Skin epidermis (tissue), 12 donors: Measurements from ENCODE around the gene SOX11.

Experiments used
- H3K27ac ChIP-seq, 21 experiments: fragments of 200-600 bp; sonication (generic) in 11 of 21; one replicate each; pipeline ENCODE4 v1.5.0; 2020; ENCODE audit warnings: mild to moderate bottlenecking in 3 of 21, inconsistent platforms in 2 of 21, moderate library complexity in 2 of 21
- H3K4me3 ChIP-seq, 7 experiments: fragments of 200-600 bp; sonication (generic) in 2 of 7; one replicate each; pipeline ENCODE4 v1.5.0; 2020; ENCODE audit warnings: inconsistent platforms in 2 of 7, mild to moderate bottlenecking in 2 of 7, moderate library complexity in 1 of 7

The SOX11 gene

GRCh38 chr2:5690718-5691220 lies 1.4 kb upstream of the SOX11 start:
- H3K27ac ChIP-seq, result peak overlapping the region in 1 of 21 experiments; percentile 70

GRCh38 chr2:5691221-5691984 lies 781 bp upstream of the SOX11 start:
- Histone ChIP-seq H3K4me3 (peak overlapping the region in 3 of 7 experiments; percentile 21 to 44 (median 29)), H3K27ac (peak overlapping the region in 1 of 21 experiments; percentile 70)

More at GRCh38 chr2:5690718-5691220, 1.4 kb upstream of the SOX11 start:
- peak overlapping the region in 2 of 7 experiments; percentile 20 to 44 for H3K4me3 ChIP-seq

GRCh38 chr2:5692561-5693286 lies 540 bp downstream of the SOX11 start:
- peak overlapping the region in 1 of 21 experiments; percentile 23 for H3K27ac ChIP-seq
- H3K4me3 ChIP-seq, result peak overlapping the region in 3 of 7 experiments; percentile 12 to 44 (median 29)

DNA sequence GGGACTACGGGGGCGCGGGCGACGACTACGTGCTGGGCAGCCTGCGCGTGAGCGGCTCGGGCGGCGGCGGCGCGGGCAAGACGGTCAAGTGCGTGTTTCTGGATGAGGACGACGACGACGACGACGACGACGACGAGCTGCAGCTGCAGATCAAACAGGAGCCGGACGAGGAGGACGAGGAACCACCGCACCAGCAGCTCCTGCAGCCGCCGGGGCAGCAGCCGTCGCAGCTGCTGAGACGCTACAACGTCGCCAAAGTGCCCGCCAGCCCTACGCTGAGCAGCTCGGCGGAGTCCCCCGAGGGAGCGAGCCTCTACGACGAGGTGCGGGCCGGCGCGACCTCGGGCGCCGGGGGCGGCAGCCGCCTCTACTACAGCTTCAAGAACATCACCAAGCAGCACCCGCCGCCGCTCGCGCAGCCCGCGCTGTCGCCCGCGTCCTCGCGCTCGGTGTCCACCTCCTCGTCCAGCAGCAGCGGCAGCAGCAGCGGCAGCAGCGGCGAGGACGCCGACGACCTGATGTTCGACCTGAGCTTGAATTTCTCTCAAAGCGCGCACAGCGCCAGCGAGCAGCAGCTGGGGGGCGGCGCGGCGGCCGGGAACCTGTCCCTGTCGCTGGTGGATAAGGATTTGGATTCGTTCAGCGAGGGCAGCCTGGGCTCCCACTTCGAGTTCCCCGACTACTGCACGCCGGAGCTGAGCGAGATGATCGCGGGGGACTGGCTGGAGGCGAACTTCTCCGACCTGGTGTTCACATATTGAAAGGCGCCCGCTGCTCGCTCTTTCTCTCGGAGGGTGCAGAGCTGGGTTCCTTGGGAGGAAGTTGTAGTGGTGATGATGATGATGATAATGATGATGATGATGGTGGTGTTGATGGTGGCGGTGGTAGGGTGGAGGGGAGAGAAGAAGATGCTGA lies 1.4 kb downstream of the SOX11 start:
- Histone ChIP-seq H3K27ac (peak overlapping the region in 1 of 21 experiments; percentile 23), H3K4me3 (peak overlapping the region in 4 of 7 experiments; percentile 2 to 44 (median 20))

DNA sequence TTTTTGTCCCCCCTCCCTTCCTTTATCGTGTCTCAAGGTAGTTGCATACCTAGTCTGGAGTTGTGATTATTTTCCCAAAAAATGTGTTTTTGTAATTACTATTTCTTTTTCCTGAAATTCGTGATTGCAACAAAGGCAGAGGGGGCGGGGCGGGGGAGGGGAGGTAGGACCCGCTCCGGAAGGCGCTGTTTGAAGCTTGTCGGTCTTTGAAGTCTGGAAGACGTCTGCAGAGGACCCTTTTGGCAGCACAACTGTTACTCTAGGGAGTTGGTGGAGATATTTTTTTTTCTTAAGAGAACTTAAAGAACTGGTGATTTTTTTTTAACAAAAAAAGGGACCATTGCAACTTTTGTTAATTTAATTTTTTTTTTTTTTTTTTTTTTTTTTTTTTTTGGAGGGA lies 2.1 kb downstream of the SOX11 start:
- H3K27ac ChIP-seq, result no peak overlapping the region
- H3K4me3 ChIP-seq, result peak overlapping the region in 2 of 7 experiments; percentile 29 to 44

- peak overlapping the region in 2 of 21 experiments; percentile 31 to 60 for H3K27ac ChIP-seq
These were observed 3.6 kb downstream of the SOX11 start for GRCh38 chr2:5695654-5696403.

DNA sequence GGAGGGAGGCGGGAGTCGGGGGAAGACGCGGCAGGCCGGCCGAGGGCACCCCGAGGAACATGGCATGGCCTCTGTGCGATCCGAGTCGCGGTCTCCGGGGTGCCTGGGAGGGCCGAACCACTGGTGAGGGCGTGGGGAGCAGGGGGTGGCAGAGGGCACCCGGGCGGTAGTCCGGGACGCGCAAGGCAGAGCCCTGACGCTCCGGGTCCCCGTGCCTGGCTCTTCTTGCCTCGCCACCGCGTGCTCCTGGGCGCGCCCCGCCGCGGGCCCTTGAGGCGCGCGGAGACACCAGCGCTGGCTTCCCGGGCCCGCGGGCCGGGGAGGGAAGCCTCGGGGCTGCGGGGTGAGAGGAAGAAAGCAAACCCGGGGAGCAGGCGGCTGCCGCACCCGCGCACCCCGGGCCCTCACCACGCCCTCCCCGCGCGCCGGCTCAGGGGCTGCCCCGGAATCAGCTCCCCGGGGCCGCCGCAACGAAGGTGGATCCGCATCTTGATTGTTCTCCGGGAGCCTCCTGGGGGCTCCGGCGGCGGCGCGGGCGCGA lies 4.3 kb downstream of the SOX11 start:
- Histone ChIP-seq H3K27ac (peak overlapping the region in 2 of 21 experiments; percentile 31 to 60), H3K4me3 (peak overlapping the region in 6 of 7 experiments; percentile 2 to 46 (median 22))

More at GRCh38 chr2:5695654-5696403, 3.6 kb downstream of the SOX11 start:
- peak overlapping the region in 5 of 7 experiments; percentile 4 to 46 (median 32) for H3K4me3 ChIP-seq

DNA sequence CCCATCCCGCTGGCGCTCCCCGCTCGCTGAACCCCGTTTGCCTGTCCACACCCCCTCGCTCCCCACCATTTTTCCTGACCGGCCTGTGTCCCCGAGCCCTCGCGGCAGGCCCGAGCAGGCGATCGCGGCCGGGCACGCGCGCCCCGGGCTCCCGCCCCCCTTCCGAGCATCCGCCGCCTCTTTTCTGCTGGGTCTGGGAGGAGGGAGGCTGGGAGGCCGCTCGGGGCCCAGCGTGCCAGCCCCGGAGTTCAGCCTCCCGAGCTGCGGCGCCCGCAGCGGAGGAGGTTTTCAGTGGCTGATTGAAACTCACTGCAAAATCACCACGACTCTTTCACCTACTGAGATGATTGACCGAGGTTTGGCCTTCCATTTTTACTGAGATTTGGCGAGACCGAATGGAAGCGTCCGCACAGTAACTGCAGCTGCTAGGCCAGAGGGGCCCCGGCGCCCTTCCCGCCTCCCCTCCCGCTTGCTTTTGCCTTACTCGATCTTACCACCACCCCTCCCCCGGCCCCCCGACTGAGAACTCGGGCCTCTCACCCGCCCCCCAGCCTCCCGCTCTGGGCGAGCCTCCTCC lies 4.8 kb downstream of the SOX11 start:
- peak overlapping the region in 6 of 7 experiments; percentile 2 to 46 (median 22) for H3K4me3 ChIP-seq

GRCh38 chr2:5697562-5697961 lies 5.4 kb downstream of the SOX11 start:
- Histone ChIP-seq H3K27ac (no peak overlapping the region), H3K4me3 (peak overlapping the region in 1 of 7 experiments; percentile 46)

More for the DNA sequence above, 4.8 kb downstream of the SOX11 start:
- peak overlapping the region in 2 of 21 experiments; percentile 31 to 60 for H3K27ac ChIP-seq

DNA sequence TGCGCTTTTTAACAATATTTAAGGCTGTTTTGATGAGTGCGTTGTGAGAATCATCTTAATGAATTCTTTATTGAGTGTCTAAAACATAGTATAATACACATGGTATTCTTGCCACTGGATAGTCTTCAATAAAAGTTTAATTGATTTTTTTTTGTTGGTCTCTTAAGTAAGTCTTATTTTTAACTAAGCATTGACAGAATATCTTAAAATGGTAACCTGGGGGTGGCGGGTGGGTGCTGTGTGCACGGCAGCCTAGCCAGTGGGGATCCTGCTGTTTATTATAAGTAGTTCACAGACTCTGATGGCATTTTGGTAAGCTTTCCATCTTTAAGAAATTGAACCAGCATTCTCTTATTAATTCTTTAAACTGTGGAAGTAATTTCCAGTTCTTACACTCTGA lies 6.0 kb downstream of the SOX11 start:
- Histone ChIP-seq H3K4me3 (no peak overlapping the region), H3K27ac (no peak overlapping the region)

GRCh38 chr2:5699963-5700362 lies 7.8 kb downstream of the SOX11 start:
- no peak overlapping the region for H3K27ac ChIP-seq
- H3K4me3 ChIP-seq, result no peak overlapping the region

DNA sequence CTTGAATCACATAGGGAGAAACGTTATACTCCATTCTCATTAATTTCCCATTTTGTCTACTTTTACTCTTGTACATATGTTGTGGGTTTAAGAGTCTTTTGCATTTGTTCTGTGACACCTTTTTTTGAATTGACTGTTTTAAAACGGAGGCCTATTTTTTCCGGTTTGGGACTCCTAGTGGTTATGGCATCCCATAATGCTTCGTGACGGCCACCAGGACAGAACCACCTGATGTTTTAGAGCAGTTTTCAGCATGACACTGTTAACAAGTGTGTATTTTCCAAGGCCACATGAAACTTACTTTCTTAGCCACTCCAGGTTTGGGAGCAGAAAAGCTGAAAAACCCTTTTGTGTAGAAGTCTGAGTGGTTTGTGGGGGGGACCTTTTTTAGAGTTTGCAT lies 8.4 kb downstream of the SOX11 start:
- H3K27ac ChIP-seq, result no peak overlapping the region
- H3K4me3 ChIP-seq, result no peak overlapping the region

DNA sequence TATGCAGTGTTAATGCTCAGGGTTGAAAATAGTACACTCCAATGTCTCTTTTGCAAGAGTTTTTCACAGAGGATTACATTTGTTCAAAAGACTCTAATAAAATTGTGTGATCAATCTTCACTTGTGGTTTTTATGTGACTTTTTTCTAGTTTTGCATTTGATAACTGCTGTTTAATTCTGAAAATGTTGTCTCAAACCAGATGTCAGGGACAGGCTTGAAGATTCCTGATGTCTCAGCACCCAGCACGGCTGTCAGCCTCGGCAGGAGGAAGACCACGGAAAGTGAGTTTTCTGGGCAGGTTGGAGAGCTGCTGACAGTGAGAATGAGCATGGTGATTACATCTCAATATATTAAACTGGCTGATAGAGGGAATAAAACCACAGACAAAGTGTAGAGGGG lies 9.1 kb downstream of the SOX11 start:
- no peak overlapping the region for H3K4me3 ChIP-seq
- no peak overlapping the region for H3K27ac ChIP-seq

- Histone ChIP-seq H3K27ac (no peak overlapping the region), H3K4me3 (no peak overlapping the region)
These were observed 11.0 kb downstream of the SOX11 start for GRCh38 chr2:5703166-5703565.

- Histone ChIP-seq H3K27ac (no peak overlapping the region), H3K4me3 (no peak overlapping the region)
These were observed 13.3 kb downstream of the SOX11 start for GRCh38 chr2:5705490-5705889.

- Histone ChIP-seq H3K4me3 (no peak overlapping the region), H3K27ac (no peak overlapping the region)
These were observed 14.7 kb downstream of the SOX11 start for GRCh38 chr2:5706717-5707455.

GRCh38 chr2:5710615-5711014 lies 18.4 kb downstream of the SOX11 start:
- Histone ChIP-seq H3K4me3 (no peak overlapping the region), H3K27ac (no peak overlapping the region)
